ENCODE data around the gene ADIPOR1. TPM values are rescaled to one million over a fixed set of nuclear protein-coding genes. Genes with fewer than 3 reads are reported as not detected.

ADIPOR1 gene
- polyA plus RNA-seq, 1 of the 3 experiments (the other 2 are of a cell fraction): 82.2 TPM

DNA sequence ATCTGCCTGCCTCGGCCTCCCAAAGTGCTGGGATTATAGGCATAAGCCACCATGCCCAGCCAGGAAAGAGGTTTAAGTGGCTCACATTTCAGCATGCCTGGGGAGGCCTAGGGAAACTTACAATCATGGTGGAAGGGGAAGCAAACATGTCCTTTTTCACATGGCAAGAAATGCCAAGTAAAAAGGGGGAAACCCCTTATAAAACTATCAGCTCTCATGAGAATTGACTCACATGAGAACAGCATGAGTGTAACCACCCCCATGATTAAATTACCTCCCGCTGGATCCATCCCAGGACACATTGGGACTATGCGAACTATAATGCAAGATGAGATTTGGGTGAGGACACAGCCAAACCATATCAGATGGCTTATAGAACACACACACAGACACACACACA lies 22.3 kb downstream of the ADIPOR1 start:
- DNase-seq: no peak

DNA sequence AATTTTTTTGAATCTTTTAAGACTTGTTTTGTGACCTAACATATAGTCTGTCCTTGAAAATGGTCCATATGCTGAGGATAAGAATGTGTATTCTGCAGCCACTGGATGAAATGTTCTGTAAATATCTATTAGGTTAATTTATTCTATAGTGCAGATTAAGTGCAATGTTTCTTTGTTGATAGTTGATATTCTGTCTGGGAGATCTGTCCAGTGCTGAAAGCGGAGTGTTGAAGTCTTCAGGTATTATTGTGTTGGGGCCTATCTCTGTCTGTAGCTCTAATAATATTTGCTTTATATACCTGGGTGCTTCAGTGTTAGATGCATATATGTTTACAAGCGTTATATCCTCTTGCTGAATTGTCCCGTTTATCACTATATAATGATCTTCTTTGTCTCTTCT lies 23.4 kb downstream of the ADIPOR1 start:
- Histone ChIP-seq H3K9ac (no peak overlapping the region), H3K4me3 (ENCODE audit: low read depth in 2 of 2, low read length in 1 of 2) (no peak overlapping the region), H3F3A (replicated peaks; ENCODE audit: insufficient read depth) (no peaks in the 10 kb centered on the region), H3K4me2 (no peak overlapping the region), H3K4me1 (ENCODE audit: control insufficient read depth in 1 of 2, insufficient read depth in 2 of 2, low read depth in 1 of 2, low read length in 1 of 2) (no peaks in the 10 kb centered on the region), H3K9me3 (no peaks in the 10 kb centered on the region), H3K27me3 (ENCODE audit: insufficient read depth) (no peaks in the 10 kb centered on the region), H3K36me3 (replicated peaks in 1 of 2; ENCODE audit: control insufficient read depth in 1 of 2, insufficient read depth in 2 of 2, low read length in 1 of 2) (peaks cover 2 to 4% of the 10 kb centered on the region in 2 experiments), H3K9me2 (no peaks in the 10 kb centered on the region), H2AFZ (ENCODE audit: low read depth) (no peak overlapping the region), H4K20me1 (ENCODE audit: insufficient read depth) (no peaks in the 10 kb centered on the region), H3K27ac (ENCODE audit: low read depth in 2 of 2, low read length in 1 of 2) (no peak overlapping the region), H3K79me2 (ENCODE audit: insufficient read depth) (no peaks in the 10 kb centered on the region)
- 42% methylated on average over 3 of the region's 3 CpGs for WGBS (ENCODE audit: low lambda C conversion rate)
- no peak for DNase-seq
- CTCF ChIA-PET: no interaction called here
- no peak for TF ChIP-seq ELF1 (IDR thresholded peaks at IDR 0.05)
- TF ChIP-seq, protein P1, sequence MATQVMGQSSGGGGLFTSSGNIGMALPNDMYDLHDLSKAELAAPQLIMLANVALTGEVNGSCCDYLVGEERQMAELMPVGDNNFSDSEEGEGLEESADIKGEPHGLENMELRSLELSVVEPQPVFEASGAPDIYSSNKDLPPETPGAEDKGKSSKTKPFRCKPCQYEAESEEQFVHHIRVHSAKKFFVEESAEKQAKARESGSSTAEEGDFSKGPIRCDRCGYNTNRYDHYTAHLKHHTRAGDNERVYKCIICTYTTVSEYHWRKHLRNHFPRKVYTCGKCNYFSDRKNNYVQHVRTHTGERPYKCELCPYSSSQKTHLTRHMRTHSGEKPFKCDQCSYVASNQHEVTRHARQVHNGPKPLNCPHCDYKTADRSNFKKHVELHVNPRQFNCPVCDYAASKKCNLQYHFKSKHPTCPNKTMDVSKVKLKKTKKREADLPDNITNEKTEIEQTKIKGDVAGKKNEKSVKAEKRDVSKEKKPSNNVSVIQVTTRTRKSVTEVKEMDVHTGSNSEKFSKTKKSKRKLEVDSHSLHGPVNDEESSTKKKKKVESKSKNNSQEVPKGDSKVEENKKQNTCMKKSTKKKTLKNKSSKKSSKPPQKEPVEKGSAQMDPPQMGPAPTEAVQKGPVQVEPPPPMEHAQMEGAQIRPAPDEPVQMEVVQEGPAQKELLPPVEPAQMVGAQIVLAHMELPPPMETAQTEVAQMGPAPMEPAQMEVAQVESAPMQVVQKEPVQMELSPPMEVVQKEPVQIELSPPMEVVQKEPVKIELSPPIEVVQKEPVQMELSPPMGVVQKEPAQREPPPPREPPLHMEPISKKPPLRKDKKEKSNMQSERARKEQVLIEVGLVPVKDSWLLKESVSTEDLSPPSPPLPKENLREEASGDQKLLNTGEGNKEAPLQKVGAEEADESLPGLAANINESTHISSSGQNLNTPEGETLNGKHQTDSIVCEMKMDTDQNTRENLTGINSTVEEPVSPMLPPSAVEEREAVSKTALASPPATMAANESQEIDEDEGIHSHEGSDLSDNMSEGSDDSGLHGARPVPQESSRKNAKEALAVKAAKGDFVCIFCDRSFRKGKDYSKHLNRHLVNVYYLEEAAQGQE (IDR thresholded peaks at IDR 0.05; ENCODE audit: low read depth, low read length): peak; percentile 84
- POLR2A ChIA-PET: no interaction called here

More for the DNA sequence above, 22.3 kb downstream of the ADIPOR1 start:
- Histone ChIP-seq H3K36me3 (replicated peaks in 1 of 2; ENCODE audit: control insufficient read depth in 1 of 2, insufficient read depth in 2 of 2, low read length in 1 of 2) (peaks cover 10 to 12% of the 10 kb centered on the region in 2 experiments), H3K4me2 (no peak overlapping the region), H3K27ac (ENCODE audit: low read depth in 2 of 2, low read length in 1 of 2) (no peak overlapping the region), H3K9me2 (no peaks in the 10 kb centered on the region), H3K9ac (no peak overlapping the region), H3K9me3 (no peaks in the 10 kb centered on the region), H3K79me2 (ENCODE audit: insufficient read depth) (no peaks in the 10 kb centered on the region), H3F3A (replicated peaks; ENCODE audit: insufficient read depth) (no peaks in the 10 kb centered on the region), H3K4me3 (ENCODE audit: low read depth in 2 of 2, low read length in 1 of 2) (no peak overlapping the region), H3K4me1 (ENCODE audit: control insufficient read depth in 1 of 2, insufficient read depth in 2 of 2, low read depth in 1 of 2, low read length in 1 of 2) (no peaks in the 10 kb centered on the region), H2AFZ (ENCODE audit: low read depth) (no peak overlapping the region), H3K27me3 (ENCODE audit: insufficient read depth) (no peaks in the 10 kb centered on the region), H4K20me1 (ENCODE audit: insufficient read depth) (no peaks in the 10 kb centered on the region)
- TF ChIP-seq TCF12 (IDR thresholded peaks at IDR 0.05) (no peak), MEF2A (IDR thresholded peaks at IDR 0.05; ENCODE audit: borderline replicate concordance, low read depth) (no peak), GABPA (IDR thresholded peaks at IDR 0.05; ENCODE audit: low read depth) (no peak), ELF1 (IDR thresholded peaks at IDR 0.05) (no peak), POLR2AphosphoS5 (IDR thresholded peaks at IDR 0.05; ENCODE audit: low read depth, low read length) (no peak), EZH2phosphoT487 (IDR thresholded peaks at IDR 0.05; ENCODE audit: borderline replicate concordance, low read depth) (no peak), EP300 (IDR thresholded peaks at IDR 0.05; ENCODE audit: borderline replicate concordance in 1 of 2, low read depth in 1 of 2, low read length in 1 of 2) (no peak), MXI1 (IDR thresholded peaks at IDR 0.05; ENCODE audit: low read depth, low read length) (no peak), FOXJ3 (CRISPR knock-in tag; IDR thresholded peaks at IDR 0.05) (no peak), FOSL2 (IDR thresholded peaks at IDR 0.05; ENCODE audit: borderline replicate concordance, low read depth) (no peak), TAF1 (IDR thresholded peaks at IDR 0.05; ENCODE audit: borderline replicate concordance, low read depth, low read length) (no peak), GATA2 (CRISPR knock-in tag; IDR thresholded peaks at IDR 0.05) (no peak), NFIC (IDR thresholded peaks at IDR 0.05; ENCODE audit: borderline replicate concordance) (no peak)
- TF ChIP-seq, protein P2, sequence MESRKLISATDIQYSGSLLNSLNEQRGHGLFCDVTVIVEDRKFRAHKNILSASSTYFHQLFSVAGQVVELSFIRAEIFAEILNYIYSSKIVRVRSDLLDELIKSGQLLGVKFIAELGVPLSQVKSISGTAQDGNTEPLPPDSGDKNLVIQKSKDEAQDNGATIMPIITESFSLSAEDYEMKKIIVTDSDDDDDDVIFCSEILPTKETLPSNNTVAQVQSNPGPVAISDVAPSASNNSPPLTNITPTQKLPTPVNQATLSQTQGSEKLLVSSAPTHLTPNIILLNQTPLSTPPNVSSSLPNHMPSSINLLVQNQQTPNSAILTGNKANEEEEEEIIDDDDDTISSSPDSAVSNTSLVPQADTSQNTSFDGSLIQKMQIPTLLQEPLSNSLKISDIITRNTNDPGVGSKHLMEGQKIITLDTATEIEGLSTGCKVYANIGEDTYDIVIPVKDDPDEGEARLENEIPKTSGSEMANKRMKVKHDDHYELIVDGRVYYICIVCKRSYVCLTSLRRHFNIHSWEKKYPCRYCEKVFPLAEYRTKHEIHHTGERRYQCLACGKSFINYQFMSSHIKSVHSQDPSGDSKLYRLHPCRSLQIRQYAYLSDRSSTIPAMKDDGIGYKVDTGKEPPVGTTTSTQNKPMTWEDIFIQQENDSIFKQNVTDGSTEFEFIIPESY (IDR thresholded peaks at IDR 0.05; ENCODE audit: borderline replicate concordance, low read depth): no peak
- TF ChIP-seq, protein P3, sequence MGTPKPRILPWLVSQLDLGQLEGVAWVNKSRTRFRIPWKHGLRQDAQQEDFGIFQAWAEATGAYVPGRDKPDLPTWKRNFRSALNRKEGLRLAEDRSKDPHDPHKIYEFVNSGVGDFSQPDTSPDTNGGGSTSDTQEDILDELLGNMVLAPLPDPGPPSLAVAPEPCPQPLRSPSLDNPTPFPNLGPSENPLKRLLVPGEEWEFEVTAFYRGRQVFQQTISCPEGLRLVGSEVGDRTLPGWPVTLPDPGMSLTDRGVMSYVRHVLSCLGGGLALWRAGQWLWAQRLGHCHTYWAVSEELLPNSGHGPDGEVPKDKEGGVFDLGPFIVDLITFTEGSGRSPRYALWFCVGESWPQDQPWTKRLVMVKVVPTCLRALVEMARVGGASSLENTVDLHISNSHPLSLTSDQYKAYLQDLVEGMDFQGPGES (IDR thresholded peaks at IDR 0.05; ENCODE audit: low read depth, low read length): no peak
- WGBS (ENCODE audit: low lambda C conversion rate): 41% methylated on average over 3 of the region's 3 CpGs
- ChIA-PET POLR2A (no interaction called here), CTCF (no interaction called here)

Measured in SK-N-SH (cell line).